Effector memory CD8-positive, alpha-beta T cell (primary cell): ENCODE results near the gene CHD6.
A peak's percentile ranks its signal among the peaks of the same experiment; 100 is the strongest.

Experiments used
- ATAC-seq: fragments of 150-1000 bp; cut with Tn5 transposase; replicated peaks from 2 replicates; pipeline ENCODE4 v1.10.0; 2021; ENCODE audit warnings: mild to moderate bottlenecking, moderate library complexity
- DNase-seq, 3 experiments: peaks; one replicate each; pipeline ENCODE4 v3.0.0; 2021
- H3K27ac Mint-ChIP-seq, 2 donors: one replicate each; pipeline ENCODE4 v1.8.0; 2022; ENCODE audit warnings: mild to moderate bottlenecking in 2 of 2, mixed read lengths in 2 of 2, moderate library complexity in 2 of 2
- H3K27me3 Mint-ChIP-seq, 2 donors: one replicate each; pipeline ENCODE4 v1.8.0; 2022; ENCODE audit warnings: mixed read lengths in 2 of 2
- H3K36me3 Mint-ChIP-seq: one replicate; pipeline ENCODE4 v1.8.0; 2022; ENCODE audit warnings: mild to moderate bottlenecking, moderate library complexity, mixed read lengths; ENCODE audit not compliant: insufficient read depth
- H3K4me1 Mint-ChIP-seq, 2 donors: one replicate each; pipeline ENCODE4 v1.8.0; 2022; ENCODE audit warnings: low read depth in 2 of 2, mixed read lengths in 2 of 2
- H3K4me3 Mint-ChIP-seq, 2 donors: one replicate each; pipeline ENCODE4 v1.8.0; 2022; ENCODE audit warnings: mild to moderate bottlenecking in 2 of 2, mixed read lengths in 2 of 2, moderate library complexity in 2 of 2
- H3K9me3 Mint-ChIP-seq, 2 donors: one replicate each; pipeline ENCODE4 v1.8.0; 2022; ENCODE audit warnings: mixed read lengths in 2 of 2

CHD6 gene

DNA sequence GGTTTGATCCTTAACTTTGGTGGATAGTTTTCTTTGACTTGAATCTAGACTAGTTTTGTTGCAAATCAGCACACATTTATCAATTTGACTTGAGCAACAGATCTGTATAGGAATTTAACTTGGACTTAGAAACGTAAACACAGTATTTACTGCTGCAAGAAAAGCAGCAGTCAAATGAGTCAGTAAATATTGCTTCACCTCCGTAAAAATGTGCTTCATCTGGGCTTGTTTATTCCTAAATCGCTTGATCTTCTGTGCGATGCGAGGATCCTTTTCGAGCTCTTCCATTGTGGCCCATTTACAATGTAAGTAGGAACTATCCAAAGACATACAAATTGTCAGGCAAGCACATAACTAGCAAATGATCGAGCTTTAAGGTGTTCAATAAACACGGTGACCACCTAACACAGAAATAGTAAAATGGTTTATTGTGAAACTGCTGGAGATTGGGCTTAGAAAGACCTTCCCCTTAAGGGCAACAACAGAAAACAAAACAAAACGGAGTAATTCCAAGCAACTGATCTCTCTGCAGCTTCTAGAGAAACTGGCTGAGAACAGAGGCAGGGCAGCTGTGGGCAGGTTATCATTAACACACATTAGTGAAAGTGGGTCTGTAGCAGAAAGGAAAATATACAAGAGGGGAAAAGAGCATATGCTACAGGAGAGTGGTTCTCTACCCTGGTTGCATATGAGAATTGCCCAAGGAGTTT is 120.8 kb downstream of the CHD6 start:
- H3K36me3 Mint-ChIP-seq = peaks cover 29% of the 10 kb centered on the region
- H3K4me3 Mint-ChIP-seq = no peak overlapping the region
- H3K9me3 Mint-ChIP-seq = no peaks in the 10 kb centered on the region
- no peak overlapping the region for H3K27ac Mint-ChIP-seq
- H3K27me3 Mint-ChIP-seq = no peaks in the 10 kb centered on the region
- ATAC-seq (no peak), DNase-seq (no peak)
- peaks cover 2 to 7% of the 10 kb centered on the region in 2 donors for H3K4me1 Mint-ChIP-seq

GRCh38 chr20:41494451-41494850 is 123.7 kb downstream of the CHD6 start:
- no peaks in the 10 kb centered on the region for H3K9me3 Mint-ChIP-seq

DNA sequence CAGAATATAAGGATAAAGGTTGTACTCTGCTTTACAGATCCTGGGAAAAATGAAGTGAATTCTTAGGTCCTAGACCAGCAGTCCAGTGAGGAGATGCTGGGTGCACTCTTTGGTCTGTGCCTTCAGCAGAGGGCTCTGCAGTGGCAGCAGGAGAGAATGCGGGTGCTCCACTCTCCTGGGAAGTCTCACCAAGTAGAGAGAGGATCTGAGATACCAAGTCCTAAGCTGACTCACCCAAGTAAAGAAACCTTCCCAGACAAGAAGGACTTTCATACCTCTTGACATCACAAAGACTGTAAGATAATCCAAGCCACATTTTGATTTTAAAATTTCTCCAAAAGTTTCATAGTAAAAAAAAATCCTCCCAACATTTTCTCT is 134.6 kb downstream of the CHD6 start:
- H3K27me3 Mint-ChIP-seq = no peaks in the 10 kb centered on the region
- peak overlapping the region in 1 of 2 donors; percentile 16 for H3K27ac Mint-ChIP-seq
- DNase-seq (no peak), ATAC-seq (no peak)
- peaks cover 47% of the 10 kb centered on the region for H3K36me3 Mint-ChIP-seq
- H3K4me3 Mint-ChIP-seq = no peak overlapping the region
- H3K4me1 Mint-ChIP-seq = peaks cover 0 to 2% of the 10 kb centered on the region in 2 donors
- H3K9me3 Mint-ChIP-seq = no peaks in the 10 kb centered on the region

More at GRCh38 chr20:41494451-41494850, 123.7 kb downstream of the CHD6 start:
- Mint-ChIP-seq H3K4me3 (no peak overlapping the region), H3K36me3 (peaks cover 57% of the 10 kb centered on the region), H3K4me1 (peaks cover 0 to 7% of the 10 kb centered on the region in 2 donors), H3K27me3 (no peaks in the 10 kb centered on the region), H3K27ac (no peak overlapping the region)
- ATAC-seq = no peak
- DNase-seq = no peak

DNA sequence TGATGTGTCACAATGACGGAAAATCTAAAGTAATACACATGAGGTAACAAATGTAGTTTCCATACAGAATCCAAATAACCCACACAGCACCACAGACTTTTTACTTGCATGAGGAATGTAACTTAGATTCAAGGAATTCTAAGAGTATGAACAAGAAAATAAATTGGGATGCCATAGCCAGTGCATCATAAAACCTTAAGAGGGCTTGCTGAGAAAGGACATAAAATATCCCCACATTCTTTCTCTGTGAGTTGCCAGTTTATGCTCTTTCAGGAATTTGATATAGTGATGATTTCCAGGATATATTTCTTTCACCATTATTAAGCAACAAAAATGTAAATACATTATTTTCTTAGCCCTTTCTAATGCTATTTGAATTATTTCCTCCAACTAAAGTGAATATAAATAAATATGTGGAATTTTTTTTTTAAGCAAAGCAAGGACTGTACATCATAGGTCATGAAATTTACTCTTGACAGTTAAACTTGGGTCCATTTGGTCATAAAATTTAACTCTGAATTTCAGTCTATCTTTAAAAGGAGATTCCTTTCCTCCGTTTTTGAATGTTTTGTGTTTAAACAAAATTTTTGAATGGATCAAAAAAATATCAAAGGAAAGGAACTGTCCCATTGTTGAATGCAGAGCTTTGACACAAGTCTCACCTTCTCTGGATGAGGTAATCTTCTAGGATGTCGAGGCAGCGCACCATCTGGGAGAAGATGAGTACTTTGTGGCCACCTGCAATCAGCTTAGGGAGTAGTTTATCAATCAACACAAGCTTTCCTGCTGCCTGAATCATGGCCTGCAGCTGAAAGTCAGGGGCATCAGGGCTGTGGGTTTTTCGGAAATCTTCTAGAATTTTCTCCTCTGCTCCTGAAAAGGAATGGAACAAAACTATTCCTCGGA is 135.3 kb downstream of the CHD6 start:
- H3K9me3 Mint-ChIP-seq = no peaks in the 10 kb centered on the region
- peak overlapping the region in 1 of 2 donors; percentile 16 for H3K27ac Mint-ChIP-seq
- ATAC-seq = no peak
- DNase-seq = no peak
- H3K4me3 Mint-ChIP-seq = no peak overlapping the region
- peaks cover 40% of the 10 kb centered on the region for H3K36me3 Mint-ChIP-seq
- H3K27me3 Mint-ChIP-seq = no peaks in the 10 kb centered on the region
- H3K4me1 Mint-ChIP-seq = peaks cover 0 to 2% of the 10 kb centered on the region in 2 donors

GRCh38 chr20:41480054-41480770 is 138.0 kb downstream of the CHD6 start:
- Mint-ChIP-seq H3K27me3 (no peaks in the 10 kb centered on the region), H3K4me1 (peaks cover 0 to 2% of the 10 kb centered on the region in 2 donors), H3K36me3 (peaks cover 24% of the 10 kb centered on the region), H3K27ac (peak overlapping the region in 1 of 2 donors; percentile 70), H3K9me3 (no peaks in the 10 kb centered on the region), H3K4me3 (no peak overlapping the region)
- DNase-seq = no peak
- ATAC-seq = no peak

DNA sequence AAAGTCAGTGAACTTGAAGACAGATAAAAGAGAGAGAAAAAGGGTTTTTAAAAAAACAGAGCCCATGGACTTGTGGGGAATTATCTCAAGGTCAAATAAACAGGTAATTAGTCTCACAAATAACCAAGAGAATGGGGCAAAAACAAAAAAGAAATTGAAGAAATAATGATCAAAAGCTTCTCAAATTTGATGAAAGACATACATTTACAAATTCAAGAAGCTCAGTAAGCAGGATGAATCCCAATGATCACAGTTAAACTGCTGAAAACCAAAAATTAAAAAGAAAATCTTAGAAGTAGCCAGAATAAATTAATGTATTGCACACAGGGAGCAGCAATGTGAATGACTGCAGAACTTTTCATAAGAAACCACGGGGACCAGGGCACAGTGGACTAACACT is 139.1 kb downstream of the CHD6 start:
- Mint-ChIP-seq H3K9me3 (no peaks in the 10 kb centered on the region), H3K27me3 (no peaks in the 10 kb centered on the region), H3K4me3 (no peak overlapping the region), H3K4me1 (peaks cover 0 to 2% of the 10 kb centered on the region in 2 donors), H3K27ac (peak overlapping the region in 1 of 2 donors; percentile 2), H3K36me3 (peaks cover 25% of the 10 kb centered on the region)
- DNase-seq (no peak), ATAC-seq (no peak)

DNA sequence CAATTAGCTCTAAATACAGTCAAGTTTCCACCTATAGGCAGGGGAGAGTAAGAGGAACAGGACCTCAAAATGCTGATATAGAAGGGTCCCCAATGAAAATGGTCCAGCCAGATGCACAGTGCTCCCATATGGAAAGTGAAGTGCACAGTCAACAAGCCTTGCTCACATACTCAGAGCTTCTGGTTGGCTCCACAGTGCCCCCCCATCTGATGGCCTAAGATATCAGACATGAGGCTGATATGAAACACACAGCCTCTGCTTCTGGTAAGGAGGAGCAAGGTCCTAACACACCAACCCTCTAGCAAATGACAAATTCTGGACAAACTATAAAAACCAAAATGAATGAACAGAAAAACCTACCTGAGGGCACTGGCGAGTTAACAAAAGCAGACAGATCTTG is 140.2 kb downstream of the CHD6 start:
- Mint-ChIP-seq H3K4me3 (no peak overlapping the region), H3K27ac (no peak overlapping the region), H3K4me1 (peaks cover 0 to 2% of the 10 kb centered on the region in 2 donors), H3K27me3 (no peaks in the 10 kb centered on the region), H3K36me3 (peaks cover 20% of the 10 kb centered on the region), H3K9me3 (no peaks in the 10 kb centered on the region)
- ATAC-seq (no peak), DNase-seq (no peak)

GRCh38 chr20:41476446-41476845 is 141.7 kb downstream of the CHD6 start:
- Mint-ChIP-seq H3K27ac (no peak overlapping the region), H3K4me3 (no peak overlapping the region), H3K27me3 (no peaks in the 10 kb centered on the region), H3K9me3 (no peaks in the 10 kb centered on the region), H3K36me3 (peaks cover 23% of the 10 kb centered on the region), H3K4me1 (peaks cover 0 to 2% of the 10 kb centered on the region in 2 donors)
- ATAC-seq (no peak), DNase-seq (no peak)

DNA sequence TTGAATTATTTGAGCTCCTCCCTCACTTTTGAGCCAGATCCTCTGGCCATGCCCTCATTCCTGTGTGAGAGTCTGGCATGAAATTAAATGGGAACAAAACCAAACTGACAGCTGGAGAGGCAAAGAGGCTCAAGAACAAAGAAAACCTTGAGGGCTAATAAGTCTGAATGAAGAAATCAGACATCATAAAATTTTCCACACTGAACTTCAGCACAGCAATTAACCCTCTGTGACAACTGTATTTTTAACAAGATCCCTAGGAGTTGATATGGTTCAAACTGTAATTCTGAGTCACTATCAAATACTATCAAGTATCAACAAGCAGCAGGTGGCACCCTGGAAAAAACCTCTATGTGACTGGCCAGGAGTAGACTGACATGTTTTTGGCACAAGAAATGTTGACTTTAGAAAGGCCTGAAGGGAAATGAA is 142.2 kb downstream of the CHD6 start:
- Mint-ChIP-seq H3K27ac (no peak overlapping the region), H3K4me1 (peaks cover 0 to 2% of the 10 kb centered on the region in 2 donors), H3K9me3 (no peaks in the 10 kb centered on the region), H3K4me3 (no peak overlapping the region), H3K36me3 (peaks cover 27% of the 10 kb centered on the region), H3K27me3 (no peaks in the 10 kb centered on the region)
- ATAC-seq (no peak), DNase-seq (no peak)

DNA sequence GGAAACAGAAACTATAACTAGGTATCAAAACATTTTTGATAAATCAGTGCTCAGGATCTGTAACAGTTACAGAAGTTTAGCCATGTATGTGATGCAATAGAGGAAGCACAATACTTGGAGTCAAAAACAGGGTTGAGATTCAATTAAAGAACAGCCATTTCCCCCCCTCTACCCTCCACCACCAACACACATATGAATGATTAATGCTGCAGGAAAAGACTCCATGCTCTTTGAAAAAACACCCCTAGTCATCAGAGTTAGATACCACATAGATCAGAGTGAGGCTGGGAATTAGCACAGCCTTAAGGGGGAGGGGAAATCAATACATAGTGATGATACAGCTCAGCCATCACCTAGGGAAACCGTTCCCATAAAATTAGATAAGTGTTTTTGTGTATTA is 142.7 kb downstream of the CHD6 start:
- Mint-ChIP-seq H3K36me3 (peaks cover 31% of the 10 kb centered on the region), H3K27ac (no peak overlapping the region), H3K4me1 (peaks cover 0 to 3% of the 10 kb centered on the region in 2 donors)

DNA sequence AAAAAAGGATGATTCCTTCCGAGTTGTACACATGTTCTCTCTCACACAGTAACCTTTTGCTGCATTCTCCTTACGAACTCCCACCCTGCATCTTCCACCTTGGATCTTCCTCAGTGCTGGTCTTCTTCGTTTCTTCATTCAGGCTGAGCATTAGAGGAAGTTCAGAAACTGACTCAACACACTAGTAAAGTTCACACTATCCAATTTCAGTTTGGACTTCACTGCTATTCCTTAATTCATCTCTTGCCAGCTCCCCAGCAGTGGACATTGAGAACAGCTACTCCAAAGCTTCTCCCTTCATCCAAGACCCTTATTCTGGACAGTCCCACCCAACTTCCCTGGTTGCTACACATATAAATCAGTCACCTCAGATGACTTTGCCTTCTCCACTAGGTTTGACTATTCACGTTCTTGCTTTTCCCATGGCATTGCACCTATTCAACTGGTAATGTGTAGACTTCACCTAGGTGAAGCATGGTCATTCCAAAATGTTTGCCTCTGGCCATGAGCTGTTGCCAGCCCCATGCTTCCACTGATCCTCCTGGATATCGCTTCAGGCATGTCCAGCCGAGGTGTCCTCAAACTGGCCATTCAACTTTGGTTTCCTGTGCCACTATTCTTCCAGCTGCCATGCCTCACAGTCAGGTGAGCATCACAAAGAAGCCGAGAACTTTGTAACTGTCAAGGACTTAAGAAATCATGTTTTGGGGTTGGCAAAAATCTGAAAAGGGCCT is 147.6 kb downstream of the CHD6 start:
- peaks cover 0 to 2% of the 10 kb centered on the region in 2 donors for H3K4me1 Mint-ChIP-seq
- no peak for ATAC-seq
- no peaks in the 10 kb centered on the region for H3K27me3 Mint-ChIP-seq
- no peak for DNase-seq
- H3K4me3 Mint-ChIP-seq = no peak overlapping the region
- peaks cover 30% of the 10 kb centered on the region for H3K36me3 Mint-ChIP-seq
- no peak overlapping the region for H3K27ac Mint-ChIP-seq
- H3K9me3 Mint-ChIP-seq = no peaks in the 10 kb centered on the region

More for the DNA sequence above, 142.7 kb downstream of the CHD6 start:
- H3K27me3 Mint-ChIP-seq = no peaks in the 10 kb centered on the region
- no peaks in the 10 kb centered on the region for H3K9me3 Mint-ChIP-seq
- ATAC-seq = no peak
- H3K4me3 Mint-ChIP-seq = no peak overlapping the region
- DNase-seq = no peak

DNA sequence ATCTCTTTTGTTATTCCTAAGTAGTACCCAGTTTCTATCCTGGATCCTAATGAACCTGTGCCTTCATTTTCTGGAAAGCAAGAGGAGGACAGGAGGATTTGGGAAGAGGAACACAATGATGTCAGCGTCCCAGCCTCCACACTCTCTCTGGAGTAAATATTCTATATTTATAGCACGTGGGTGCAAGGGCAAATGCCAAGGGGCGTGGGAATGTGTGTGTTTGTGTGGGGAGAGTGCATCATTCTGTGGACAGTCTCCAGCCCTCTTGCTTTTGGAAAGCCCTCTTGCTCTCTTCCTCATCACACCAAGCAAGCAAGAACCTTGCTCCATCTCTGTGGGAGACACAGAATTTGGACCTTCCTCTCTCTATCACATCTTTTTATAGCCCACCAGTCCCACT is 148.3 kb downstream of the CHD6 start:
- peaks cover 0 to 2% of the 10 kb centered on the region in 2 donors for H3K4me1 Mint-ChIP-seq
- no peaks in the 10 kb centered on the region for H3K9me3 Mint-ChIP-seq
- ATAC-seq = no peak

More for the DNA sequence above, 148.3 kb downstream of the CHD6 start:
- no peaks in the 10 kb centered on the region for H3K27me3 Mint-ChIP-seq
- peaks cover 30% of the 10 kb centered on the region for H3K36me3 Mint-ChIP-seq
- H3K27ac Mint-ChIP-seq = no peak overlapping the region
- no peak overlapping the region for H3K4me3 Mint-ChIP-seq
- no peak for DNase-seq
